Measurements from ENCODE around the gene KCNK3.

The KCNK3 gene

GRCh38 chr2:26727641-26728561 is 35.4 kb downstream of the KCNK3 start:
- Histone ChIP-seq H2AFZ (ENCODE audit: low read depth, low read length) (no peak overlapping the region), H3K27me3 (ENCODE audit: low read depth, low read length) (0 out of 2 replicates have a peak, but pooled peaks cover under 1% of the 10 kb centered on the region), H3K27ac (ENCODE audit: low read length) (no peak overlapping the region), H3K9me3 (ENCODE audit: insufficient read depth, low read length) (no peaks in the 10 kb centered on the region), H3K36me3 (replicated peaks; ENCODE audit: low read depth, low read length) (no peaks in the 10 kb centered on the region), H3K79me2 (ENCODE audit: low read length) (no peaks in the 10 kb centered on the region), H4K20me1 (ENCODE audit: insufficient read depth, low read length) (no peaks in the 10 kb centered on the region), H3K4me2 (ENCODE audit: low read length) (no peak overlapping the region), H3K4me1 (ENCODE audit: low read length) (no peaks in the 10 kb centered on the region), H3K9ac (ENCODE audit: low read length) (no peak overlapping the region), H3K4me3 (ENCODE audit: low read length) (no peak overlapping the region)
- TF ChIP-seq CTCF (IDR thresholded peaks at IDR 0.05; ENCODE audit: low read depth, low read length) (no peak), EZH2phosphoT487 (IDR thresholded peaks at IDR 0.05; ENCODE audit: low read depth) (no peak)

GRCh38 chr2:26729311-26729710 is 36.8 kb downstream of the KCNK3 start:
- no peaks in the 10 kb centered on the region for H4K20me1 ChIP-seq (ENCODE audit: insufficient read depth, low read length)
- H3K27ac ChIP-seq (ENCODE audit: low read length) = no peak overlapping the region
- H3K36me3 ChIP-seq (replicated peaks; ENCODE audit: low read depth, low read length) = no peaks in the 10 kb centered on the region
- H3K9me3 ChIP-seq (ENCODE audit: insufficient read depth, low read length) = no peaks in the 10 kb centered on the region
- no peak overlapping the region for H3K9ac ChIP-seq (ENCODE audit: low read length)
- no peak overlapping the region for H2AFZ ChIP-seq (ENCODE audit: low read depth, low read length)
- TF ChIP-seq EZH2phosphoT487 (IDR thresholded peaks at IDR 0.05; ENCODE audit: low read depth) (no peak), CTCF (IDR thresholded peaks at IDR 0.05; ENCODE audit: low read depth, low read length) (no peak)
- no peaks in the 10 kb centered on the region for H3K4me1 ChIP-seq (ENCODE audit: low read length)
- H3K4me3 ChIP-seq (ENCODE audit: low read length) = no peak overlapping the region
- no peak overlapping the region for H3K4me2 ChIP-seq (ENCODE audit: low read length)
- H3K27me3 ChIP-seq (ENCODE audit: low read depth, low read length) = 0 out of 2 replicates have a peak, but pooled peaks cover 5% of the 10 kb centered on the region
- no peaks in the 10 kb centered on the region for H3K79me2 ChIP-seq (ENCODE audit: low read length)

- no peak overlapping the region for H2AFZ ChIP-seq (ENCODE audit: low read depth, low read length)
- H3K4me1 ChIP-seq (ENCODE audit: low read length) = no peaks in the 10 kb centered on the region
- no peak overlapping the region for H3K9ac ChIP-seq (ENCODE audit: low read length)
- no peak overlapping the region for H3K4me2 ChIP-seq (ENCODE audit: low read length)
- 0 out of 2 replicates have a peak, but pooled peaks cover 5% of the 10 kb centered on the region for H3K27me3 ChIP-seq (ENCODE audit: low read depth, low read length)
- no peak overlapping the region for H3K27ac ChIP-seq (ENCODE audit: low read length)
- H3K4me3 ChIP-seq (ENCODE audit: low read length) = no peak overlapping the region
- TF ChIP-seq EZH2phosphoT487 (IDR thresholded peaks at IDR 0.05; ENCODE audit: low read depth) = no peak
- no peak for TF ChIP-seq CTCF (IDR thresholded peaks at IDR 0.05; ENCODE audit: low read depth, low read length)
- H3K79me2 ChIP-seq (ENCODE audit: low read length) = no peaks in the 10 kb centered on the region
- no peaks in the 10 kb centered on the region for H3K9me3 ChIP-seq (ENCODE audit: insufficient read depth, low read length)
- H3K36me3 ChIP-seq (replicated peaks; ENCODE audit: low read depth, low read length) = no peaks in the 10 kb centered on the region
- H4K20me1 ChIP-seq (ENCODE audit: insufficient read depth, low read length) = no peaks in the 10 kb centered on the region
Measured at GRCh38 chr2:26730549-26731344, 38.2 kb downstream of the KCNK3 start.

- H3K79me2 ChIP-seq (ENCODE audit: low read length) = no peaks in the 10 kb centered on the region
- no peak overlapping the region for H3K9ac ChIP-seq (ENCODE audit: low read length)
- H4K20me1 ChIP-seq (ENCODE audit: insufficient read depth, low read length) = no peaks in the 10 kb centered on the region
- H3K4me2 ChIP-seq (ENCODE audit: low read length) = no peak overlapping the region
- H2AFZ ChIP-seq (ENCODE audit: low read depth, low read length) = no peak overlapping the region
- H3K27ac ChIP-seq (ENCODE audit: low read length) = no peak overlapping the region
- no peaks in the 10 kb centered on the region for H3K4me1 ChIP-seq (ENCODE audit: low read length)
- TF ChIP-seq EZH2phosphoT487 (IDR thresholded peaks at IDR 0.05; ENCODE audit: low read depth) (no peak), CTCF (IDR thresholded peaks at IDR 0.05; ENCODE audit: low read depth, low read length) (no peak)
- no peak overlapping the region for H3K4me3 ChIP-seq (ENCODE audit: low read length)
- H3K27me3 ChIP-seq (ENCODE audit: low read depth, low read length) = 0 out of 2 replicates have a peak, but pooled peaks cover 5% of the 10 kb centered on the region
- no peaks in the 10 kb centered on the region for H3K9me3 ChIP-seq (ENCODE audit: insufficient read depth, low read length)
- H3K36me3 ChIP-seq (replicated peaks; ENCODE audit: low read depth, low read length) = no peaks in the 10 kb centered on the region
Measured at GRCh38 chr2:26731714-26732113, 39.2 kb downstream of the KCNK3 start.

Measured in OCI-LY3 (cell line).